Ovary (tissue), 3 donors: Measurements from ENCODE around the gene OXCT2.

Source experiments
- CTCF ChIP-seq, 3 donors: fragments of 450-650 bp in 2 of 3; fragments of 200-600 bp in 1 of 3; IDR thresholded peaks; one replicate each; pipeline versions ENCODE4 v1.5.1 to v1.8.0; 2016 to 2022; ENCODE audit warnings: antibody characterized with exemption in 3 of 3, mild to moderate bottlenecking in 1 of 3
- EP300 ChIP-seq: sonication (generic); formaldehyde crosslinking; IDR thresholded peaks from one replicate; pipeline ENCODE4 v1.6.1; 2017; ENCODE audit warnings: antibody characterized with exemption
- POLR2A ChIP-seq: fragments of 450-650 bp; IDR thresholded peaks from one replicate; pipeline ENCODE4 v1.6.1; 2017; ENCODE audit warnings: antibody characterized with exemption, mild to moderate bottlenecking, moderate library complexity
- donor health status: DM: no; HTN: no; CAD: no.

- TF ChIP-seq CTCF (IDR thresholded peaks at IDR 0.05) (no peak), POLR2A (no peak), EP300 (no peak)
Observed at GRCh38 chr1:39721664-39722063, 49.5 kb downstream of the OXCT2 start.
